Posterior cingulate gyrus (tissue), 11 donors: Measurements from ENCODE around the gene XRN2.
"Not testable (repeated sequence)": the region's sequence is repeated elsewhere in the genome, so short reads cannot be mapped to it uniquely, and the experiment has no call there.

ENCODE experiments used
- DNase-seq, 10 donors: peaks; one replicate each; pipeline versions ENCODE4 v3.0.0 to v3.0.0-alpha.2; 2020 to 2021; ENCODE audit warnings: mixed read lengths in 3 of 10
- intact Hi-C: fragments of 100-400 bp; cut with DNase I; formaldehyde crosslinking; loops from one replicate; pipeline ENCODE4 v1.15.1; 2023

The XRN2 gene

GRCh38 chr20:21411725-21412124, 108.6 kb downstream of the XRN2 start:
- DNase-seq = no peak
- intact Hi-C loops = no loop called here

DNA sequence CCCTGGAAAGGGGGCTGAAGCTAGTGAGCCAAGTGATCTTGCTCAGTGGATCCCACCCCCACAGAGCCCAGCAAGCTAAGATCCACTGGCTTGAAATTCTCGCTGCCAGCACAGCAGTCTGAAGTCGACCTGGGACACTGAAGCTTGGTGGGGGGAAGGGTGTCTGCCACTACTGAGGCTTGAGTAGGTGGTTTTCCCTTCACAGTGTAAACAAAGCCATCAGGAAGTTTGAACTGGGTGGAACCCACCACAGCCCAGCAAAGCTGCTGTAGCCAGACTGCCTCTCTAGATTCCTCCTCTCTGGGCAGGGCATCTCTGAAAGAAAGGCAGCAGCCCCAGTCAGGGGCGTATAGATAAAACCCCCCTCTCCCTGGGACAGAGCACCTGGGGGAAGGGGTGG, 110.9 kb downstream of the XRN2 start:
- intact Hi-C loops, DNase-seq: not testable (repeated sequence)

DNA sequence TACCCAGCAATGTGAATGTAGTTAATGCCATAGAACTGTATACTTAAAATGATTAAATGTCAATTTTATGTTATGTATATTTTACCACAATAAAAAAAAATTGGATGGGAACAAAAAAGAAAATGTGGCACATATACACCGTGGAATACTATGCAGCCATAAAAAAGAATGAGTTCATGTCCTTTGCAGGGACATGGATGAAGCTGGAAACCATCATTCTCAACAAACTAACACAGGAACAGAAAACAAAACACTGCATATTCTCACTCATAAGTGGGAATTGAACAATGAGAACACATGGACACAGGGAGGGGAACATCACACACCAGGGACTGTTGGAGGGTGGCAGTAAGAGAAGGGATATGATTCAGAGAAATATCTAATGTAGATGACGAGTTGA, 116.0 kb downstream of the XRN2 start:
- intact Hi-C loops, DNase-seq: not testable (repeated sequence)

- intact Hi-C loops = no loop called here
- DNase-seq = no peak
Measured at GRCh38 chr20:21421601-21422236, 118.6 kb downstream of the XRN2 start.

- intact Hi-C loops, DNase-seq: not testable (repeated sequence)
Measured at GRCh38 chr20:21423712-21424111, 120.6 kb downstream of the XRN2 start.

- intact Hi-C loops = no loop called here
Measured at GRCh38 chr20:21424846-21425245, 121.7 kb downstream of the XRN2 start.

DNA sequence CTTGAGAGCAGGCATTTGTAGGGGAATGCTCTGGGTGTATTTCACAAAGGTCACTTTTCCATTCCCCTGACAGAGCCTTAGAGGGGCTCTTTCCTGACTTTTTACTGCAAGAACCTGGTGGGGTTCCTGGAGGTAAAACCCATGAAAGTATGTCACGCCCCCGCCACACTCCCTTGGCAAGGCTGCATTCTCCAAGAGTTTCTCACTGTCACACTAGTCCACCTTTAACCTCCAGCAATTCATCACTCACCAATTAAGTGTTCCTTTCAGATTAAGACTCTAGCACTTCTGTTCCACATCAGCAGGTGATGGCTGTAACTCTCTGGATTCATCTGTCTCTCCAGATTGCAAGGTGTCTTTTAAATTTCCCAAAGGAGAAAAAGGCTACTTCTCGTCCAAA, 126.9 kb downstream of the XRN2 start:
- DNase-seq = no peak
- intact Hi-C loops = no loop called here

More at GRCh38 chr20:21424846-21425245, 121.7 kb downstream of the XRN2 start:
- DNase-seq = no peak

DNA sequence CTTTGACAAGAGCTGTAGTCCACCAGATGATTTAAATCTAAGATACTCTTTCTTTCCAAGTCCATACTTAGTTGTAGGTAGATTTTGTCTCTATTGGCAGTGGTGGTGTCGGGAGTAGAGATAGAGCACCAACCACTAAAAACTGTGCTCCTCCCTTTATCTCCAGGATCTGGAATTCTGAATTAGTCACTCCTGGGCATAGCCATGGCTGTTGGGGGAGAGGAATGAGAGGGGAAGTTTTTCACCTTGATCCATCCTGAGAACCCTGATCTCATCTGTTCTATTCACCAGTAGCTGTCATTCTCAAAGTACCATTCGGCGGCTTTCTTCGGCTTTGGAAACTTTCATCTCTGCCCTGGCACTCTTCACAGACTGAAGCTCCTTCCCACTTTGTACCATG, 129.8 kb downstream of the XRN2 start:
- intact Hi-C loops = no loop called here

DNA sequence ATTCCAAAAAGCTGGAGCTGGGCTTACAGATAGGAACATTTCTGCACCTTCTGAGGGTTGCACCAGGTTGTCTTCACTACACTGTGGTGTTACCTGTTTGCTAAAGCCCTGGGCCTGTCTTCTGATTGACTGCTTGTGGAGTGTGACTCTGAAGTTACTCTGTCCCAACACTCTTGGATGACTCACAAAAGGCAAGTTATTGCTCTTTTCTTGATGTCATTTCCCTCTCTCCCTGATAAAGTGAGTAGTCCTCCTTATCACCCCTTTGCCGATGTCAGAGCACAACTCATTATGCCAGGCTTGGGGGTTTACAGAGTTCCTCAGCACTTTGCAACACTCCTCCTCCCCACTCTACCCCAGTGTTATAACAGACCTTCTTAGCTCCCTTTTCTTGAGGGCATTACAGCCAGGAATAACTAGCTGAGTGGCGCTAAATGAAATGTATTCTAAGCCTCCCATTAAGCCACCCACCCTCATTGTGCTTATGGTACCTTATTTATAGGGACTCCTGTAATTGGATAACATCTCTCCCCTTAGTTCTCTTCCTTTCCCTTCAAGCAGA, 130.3 kb downstream of the XRN2 start:
- DNase-seq = no peak
- intact Hi-C loops = no loop called here

More for the DNA sequence above, 129.8 kb downstream of the XRN2 start:
- DNase-seq = no peak

DNA sequence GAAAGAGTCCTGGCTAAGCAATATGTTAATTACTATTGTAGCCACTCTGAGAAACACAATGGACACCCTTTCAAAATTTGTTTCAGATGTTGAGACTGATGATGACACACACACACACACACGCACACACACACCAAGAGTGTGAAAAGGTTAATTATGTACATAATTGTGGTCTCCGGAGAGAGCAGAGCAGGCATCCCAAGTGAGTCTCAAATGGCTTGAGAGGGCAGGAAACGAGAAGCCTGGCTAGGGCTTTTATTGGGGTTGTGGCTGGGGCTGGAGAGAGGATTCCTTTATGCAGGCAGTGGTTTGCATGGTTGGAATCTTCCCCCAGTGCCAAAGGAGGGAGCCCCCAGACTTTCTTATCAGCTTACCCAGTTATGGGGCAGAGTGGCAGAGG, 132.4 kb downstream of the XRN2 start:
- intact Hi-C loops = no loop called here
- no peak for DNase-seq

- intact Hi-C loops = no loop called here
- no peak for DNase-seq
Measured at GRCh38 chr20:21436205-21436604, 133.1 kb downstream of the XRN2 start.

- no peak for DNase-seq
- intact Hi-C loops = no loop called here
Measured at GRCh38 chr20:21437248-21437647, 134.1 kb downstream of the XRN2 start.

GRCh38 chr20:21437816-21438215, 134.7 kb downstream of the XRN2 start:
- intact Hi-C loops = no loop called here
- DNase-seq = no peak
